ENCODE data around the gene MYOZ3.

DNA sequence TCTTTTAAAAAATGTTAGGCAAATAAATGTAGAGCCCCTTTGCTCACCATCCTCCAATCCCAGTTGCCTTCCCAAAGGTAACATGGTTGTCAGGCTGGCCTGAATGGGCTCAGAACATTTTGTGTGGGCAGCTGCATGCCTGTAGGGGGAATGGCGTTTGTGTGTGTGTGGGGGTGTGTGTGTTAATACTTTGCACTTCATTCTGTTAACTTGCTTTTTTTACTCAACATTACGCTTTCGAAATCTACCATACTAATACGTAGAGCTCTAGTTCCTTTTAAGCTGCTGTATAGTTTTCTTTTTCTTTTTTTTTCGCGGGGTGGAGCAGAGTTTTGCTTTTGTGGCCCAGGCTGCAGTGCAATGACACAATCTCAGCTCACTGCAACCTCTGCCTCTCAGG is 14.0 kb downstream of the MYOZ3 start:
- TF ChIP-seq, protein P1, sequence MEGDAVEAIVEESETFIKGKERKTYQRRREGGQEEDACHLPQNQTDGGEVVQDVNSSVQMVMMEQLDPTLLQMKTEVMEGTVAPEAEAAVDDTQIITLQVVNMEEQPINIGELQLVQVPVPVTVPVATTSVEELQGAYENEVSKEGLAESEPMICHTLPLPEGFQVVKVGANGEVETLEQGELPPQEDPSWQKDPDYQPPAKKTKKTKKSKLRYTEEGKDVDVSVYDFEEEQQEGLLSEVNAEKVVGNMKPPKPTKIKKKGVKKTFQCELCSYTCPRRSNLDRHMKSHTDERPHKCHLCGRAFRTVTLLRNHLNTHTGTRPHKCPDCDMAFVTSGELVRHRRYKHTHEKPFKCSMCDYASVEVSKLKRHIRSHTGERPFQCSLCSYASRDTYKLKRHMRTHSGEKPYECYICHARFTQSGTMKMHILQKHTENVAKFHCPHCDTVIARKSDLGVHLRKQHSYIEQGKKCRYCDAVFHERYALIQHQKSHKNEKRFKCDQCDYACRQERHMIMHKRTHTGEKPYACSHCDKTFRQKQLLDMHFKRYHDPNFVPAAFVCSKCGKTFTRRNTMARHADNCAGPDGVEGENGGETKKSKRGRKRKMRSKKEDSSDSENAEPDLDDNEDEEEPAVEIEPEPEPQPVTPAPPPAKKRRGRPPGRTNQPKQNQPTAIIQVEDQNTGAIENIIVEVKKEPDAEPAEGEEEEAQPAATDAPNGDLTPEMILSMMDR (IDR thresholded peaks at IDR 0.05 in 8 of 11, conservative IDR thresholded peaks at IDR 0.05 in 3 of 11) = no peak
- no peak for TF ChIP-seq POLR2AphosphoS5 (IDR thresholded peaks at IDR 0.05)

Measured in spleen (tissue), 7 donors.